A549 (cell line): ENCODE measurements around the gene CLCN4.

Experiments
- CBX2 ChIP-seq: fragments of 200-600 bp; sonication (generic); IDR thresholded peaks from 2 replicates; pipeline ENCODE4 v1.6.1; 2016; ENCODE audit warnings: low read depth, mild to moderate bottlenecking, borderline replicate concordance
- CBX8 ChIP-seq: fragments of 200-600 bp; sonication (generic); IDR thresholded peaks from 2 replicates; pipeline ENCODE4 v1.6.1; 2016
- CHD2 ChIP-seq: fragments of 150-350 bp; IDR thresholded peaks from 2 replicates; pipeline ENCODE4 v1.6.1; 2014; ENCODE audit warnings: low read length; ENCODE audit not compliant: partially characterized antibody
- EP300 ChIP-seq, 2 experiments: fragments of >200 bp; sonication (Bioruptor Twin); formaldehyde crosslinking; IDR thresholded peaks; 2 replicates in 1 of 2; 3 replicates in 1 of 2; pipeline ENCODE4 v1.6.1; 2016 to 2017
- ESRRA ChIP-seq: fragments of 150-350 bp; IDR thresholded peaks from 2 replicates; pipeline ENCODE4 v1.6.1; 2014; ENCODE audit warnings: mild to moderate bottlenecking, low read length, borderline replicate concordance
- HOXA7 ChIP-seq: fragments of 250-450 bp; sonication (Bioruptor Pico); IDR thresholded peaks from 2 replicates; pipeline ENCODE4 v1.5.0; 2020; ENCODE audit warnings: mild to moderate bottlenecking, moderate library complexity
- JUN ChIP-seq, 2 experiments: fragments of >200 bp; sonication (Bioruptor Twin); formaldehyde crosslinking; IDR thresholded peaks; 2 replicates in 1 of 2; 3 replicates in 1 of 2; pipeline ENCODE4 v1.6.1; 2016 to 2017
- KDM1A ChIP-seq: fragments of 200-600 bp; sonication (generic); IDR thresholded peaks from 2 replicates; pipeline ENCODE4 v1.6.1; 2016; ENCODE audit warnings: low read depth, mild to moderate bottlenecking
- NFE2L2 ChIP-seq: fragments of 150-350 bp; conservative IDR thresholded peaks from 2 replicates; pipeline ENCODE4 v1.6.1; 2014; ENCODE audit warnings: low read length
- NR3C1 ChIP-seq: fragments of >200 bp; sonication (Bioruptor Twin); formaldehyde crosslinking; IDR thresholded peaks from 3 replicates; pipeline ENCODE4 v1.6.1; 2017
- SREBF2 ChIP-seq: fragments of 450-650 bp; IDR thresholded peaks from 2 replicates; pipeline ENCODE4 v1.6.1; 2014; ENCODE audit warnings: mild to moderate bottlenecking, moderate library complexity
- TF ChIP-seq, protein P1 (sequence below): fragments of >200 bp; sonication (Bioruptor Twin); formaldehyde crosslinking; IDR thresholded peaks from 3 replicates; pipeline ENCODE4 v1.5.1; 2016

- TF ChIP-seq CBX2 (no peak), CHD2 (no peak), CBX8 (no peak), NR3C1 (no peak), KDM1A (no peak), JUN (IDR thresholded peaks at IDR 0.05) (no peak), SREBF2 (no peak), EP300 (IDR thresholded peaks at IDR 0.05) (no peak), NFE2L2 (no peak), ESRRA (no peak), HOXA7 (CRISPR knock-in tag) (no peak)
- TF ChIP-seq, protein P1, sequence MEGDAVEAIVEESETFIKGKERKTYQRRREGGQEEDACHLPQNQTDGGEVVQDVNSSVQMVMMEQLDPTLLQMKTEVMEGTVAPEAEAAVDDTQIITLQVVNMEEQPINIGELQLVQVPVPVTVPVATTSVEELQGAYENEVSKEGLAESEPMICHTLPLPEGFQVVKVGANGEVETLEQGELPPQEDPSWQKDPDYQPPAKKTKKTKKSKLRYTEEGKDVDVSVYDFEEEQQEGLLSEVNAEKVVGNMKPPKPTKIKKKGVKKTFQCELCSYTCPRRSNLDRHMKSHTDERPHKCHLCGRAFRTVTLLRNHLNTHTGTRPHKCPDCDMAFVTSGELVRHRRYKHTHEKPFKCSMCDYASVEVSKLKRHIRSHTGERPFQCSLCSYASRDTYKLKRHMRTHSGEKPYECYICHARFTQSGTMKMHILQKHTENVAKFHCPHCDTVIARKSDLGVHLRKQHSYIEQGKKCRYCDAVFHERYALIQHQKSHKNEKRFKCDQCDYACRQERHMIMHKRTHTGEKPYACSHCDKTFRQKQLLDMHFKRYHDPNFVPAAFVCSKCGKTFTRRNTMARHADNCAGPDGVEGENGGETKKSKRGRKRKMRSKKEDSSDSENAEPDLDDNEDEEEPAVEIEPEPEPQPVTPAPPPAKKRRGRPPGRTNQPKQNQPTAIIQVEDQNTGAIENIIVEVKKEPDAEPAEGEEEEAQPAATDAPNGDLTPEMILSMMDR = no peak
These were observed 41.7 kb upstream of the CLCN4 start for GRCh38 chrX:10115082-10115481.
